HepG2 (cell line): ENCODE data around the gene DCLK1. TPM values are rescaled to one million over a fixed set of nuclear protein-coding genes. Genes with fewer than 3 reads are reported as not detected.

Experiments used
- ATAC-seq: fragments of 200-7000 bp; cut with Tn5 transposase; 3 replicates; pipeline ENCODE4 v1.9.1; 2020; ENCODE audit warnings: mild to moderate bottlenecking, moderate library complexity
- BruUV-seq: library from RNA; stranded (reverse); fragments of 400-500 nt; replicated peaks from 2 replicates; lab custom pipeline; 2021; lab: Mats Ljungman, UMichigan
- CTCF ChIA-PET: fragments of 300-600 bp; formaldehyde crosslinking; extraction: SDS; loops from one replicate; lab custom pipeline; 2021; ENCODE audit warnings: low total read pairs, inconsistent platforms, low intra/inter-chr PET ratio; lab: Yijun Ruan, JAX
- POLR2A ChIA-PET: fragments of 350-600 bp; sonication (Branson Sonifier 250); formaldehyde crosslinking; loops from one replicate; lab custom pipeline; 2020; ENCODE audit warnings: antibody characterized with exemption, inconsistent platforms; lab: Yijun Ruan, JAX
- DNase-seq: peaks from one replicate; pipeline ENCODE4 v3.0.0-alpha.2; 2015; ENCODE audit warnings: low spot score
- FAIRE-seq: peaks from 3 replicates; lab custom pipeline; 2011; peaks lifted over from hg19 to GRCh38; lab: Jason Lieb, UNC
- H2AFZ ChIP-seq: one replicate; pipeline ENCODE4 v1.6.1; 2011; ENCODE audit warnings: low read length, inconsistent platforms
- H3K27ac ChIP-seq: fragments of 300-600 bp; 3 replicates; pipeline ENCODE4 v1.8.0; 2011; ENCODE audit warnings: mixed run types, mild to moderate bottlenecking, mixed read lengths, low read length, inconsistent platforms; ENCODE audit not compliant: insufficient read depth; ENCODE audit errors: extremely low read length
- H3K27me3 ChIP-seq, 2 experiments: fragments of 200-600 bp in 1 of 2; 2 replicates in 1 of 2; 3 replicates in 1 of 2; pipeline versions ENCODE4 v1.6.0 to v1.8.0; 2011; ENCODE audit warnings: low read length in 2 of 2, mild to moderate bottlenecking in 2 of 2, moderate library complexity in 2 of 2, inconsistent platforms in 1 of 2; ENCODE audit not compliant: insufficient read depth in 2 of 2, control insufficient read depth in 1 of 2
- H3K36me3 ChIP-seq, 2 experiments: fragments of 200-600 bp in 1 of 2; replicated peaks in 1 of 2; 2 replicates in 1 of 2; 3 replicates in 1 of 2; pipeline versions ENCODE4 v1.5.1 to v1.8.0; 2011; ENCODE audit warnings: low read length in 2 of 2, inconsistent platforms in 1 of 2; ENCODE audit not compliant: insufficient read depth in 2 of 2, control insufficient read depth in 1 of 2
- H3K4me1 ChIP-seq: 2 replicates; pipeline ENCODE4 v1.5.1; 2012; ENCODE audit warnings: low read length, inconsistent platforms; ENCODE audit not compliant: insufficient read depth
- H3K4me2 ChIP-seq: 2 replicates; pipeline ENCODE4 v1.6.0; 2011; ENCODE audit warnings: low read depth, low read length, inconsistent platforms
- H3K4me3 ChIP-seq, 3 experiments: fragments of 200-600 bp in 1 of 3; sonication (generic), shearing (Covaris generic) in 1 of 3; replicated peaks in 1 of 3; 2 replicates each; pipeline ENCODE4 v1.5.1; 2011 to 2016; ENCODE audit warnings: low read length in 3 of 3, inconsistent platforms in 2 of 3, low read depth in 2 of 3, mild to moderate bottlenecking in 2 of 3, control low read depth in 1 of 3, mixed read lengths in 1 of 3; ENCODE audit not compliant: insufficient read depth in 1 of 3
- H3K79me2 ChIP-seq: one replicate; pipeline ENCODE4 v1.6.1; 2011; ENCODE audit warnings: low read length, inconsistent platforms; ENCODE audit not compliant: insufficient read depth
- H3K9ac ChIP-seq: 2 replicates; pipeline ENCODE4 v1.6.0; 2011; ENCODE audit warnings: mild to moderate bottlenecking, low read depth, low read length, inconsistent platforms; ENCODE audit not compliant: insufficient read depth
- H3K9me3 ChIP-seq: 2 replicates; pipeline ENCODE4 v1.5.1; 2012; ENCODE audit warnings: mild to moderate bottlenecking, low read length
- H4K20me1 ChIP-seq: 2 replicates; pipeline ENCODE4 v1.6.0; 2011; ENCODE audit warnings: inconsistent platforms, mild to moderate bottlenecking, low read length, moderate library complexity; ENCODE audit not compliant: insufficient read depth
- FOXJ3 ChIP-seq: sonication (generic); formaldehyde crosslinking; IDR thresholded peaks from 2 replicates; pipeline ENCODE4 v1.4.0; 2020; ENCODE audit warnings: missing genetic modification reagents, mild to moderate bottlenecking, borderline replicate concordance
- HOXA3 ChIP-seq: sonication (generic); formaldehyde crosslinking; IDR thresholded peaks from 2 replicates; pipeline ENCODE4 v1.5.0; 2020; ENCODE audit warnings: missing genetic modification reagents
- KLF13 ChIP-seq: sonication (generic); formaldehyde crosslinking; IDR thresholded peaks from 2 replicates; pipeline ENCODE4 v1.4.0; 2020; ENCODE audit warnings: mild to moderate bottlenecking, missing genetic modification reagents
- KLF9 ChIP-seq: IDR thresholded peaks from 2 replicates; pipeline ENCODE4 v1.6.1; 2016; ENCODE audit warnings: low read depth
- PHF5A ChIP-seq: IDR thresholded peaks from one replicate; pipeline ENCODE4 v1.6.1; 2018; ENCODE audit warnings: low read depth, missing genetic modification reagents; ENCODE audit not compliant: unreplicated experiment
- RBFOX2 ChIP-seq: fragments of 200-400 bp; formaldehyde crosslinking; IDR thresholded peaks from 2 replicates; pipeline ENCODE4 v1.6.1; 2017; ENCODE audit warnings: low read depth, mild to moderate bottlenecking, low read length
- ZNF124 ChIP-seq: sonication (generic); formaldehyde crosslinking; IDR thresholded peaks from 2 replicates; pipeline ENCODE4 v1.4.0; 2020; ENCODE audit warnings: missing genetic modification reagents
- WGBS: methylation state at CpG from one replicate; pipeline ENCODE4 v1.1.6; 2017; ENCODE audit warnings: low lambda C conversion rate; 5-methylcytosine and 5-hydroxymethylcytosine counted together
- in situ Hi-C: cut with HindIII; loops from 2 replicates; pipeline ENCODE4 v1.10.0; 2017; ENCODE audit warnings: low pct_unique_long_range_greater_than_20kb; ENCODE audit not compliant: extremely low pct_ligation_motif_present
- intact Hi-C: fragments of 100-400 bp; cut with micrococcal nuclease; formaldehyde crosslinking; loops from one replicate; pipeline ENCODE4 v1.10.0; 2022; ENCODE audit not compliant: unreplicated experiment
- polyA plus RNA-seq, 8 experiments: library from polyadenylated mRNA; depleted of rRNA in 3 of 8; stranded (reverse) in 7 of 8; unstranded in 1 of 8; fragments of >200 nt; fragmentation: Illumina TruSeq in 4 of 8; extraction: Trizol in 4 of 8; gene quantifications; 2 replicates each; pipeline versions ENCODE4 v1.2.1 to v1.2.3, GENCODE V29; 2011 to 2016; ENCODE audit warnings: low read depth in 4 of 8, missing spikeins in 1 of 8, mixed read lengths in 1 of 8; ENCODE audit not compliant: insufficient read depth in 1 of 8
- total RNA-seq, 5 experiments: library from RNA; depleted of rRNA; stranded (reverse); fragments of >200 nt; fragmentation: Illumina TruSeq; extraction: Trizol; gene quantifications; 2 replicates each; pipeline ENCODE4 v1.2.3, GENCODE V29; 2016; ENCODE audit warnings: low read depth in 1 of 5
- TF ChIP-seq, protein P1 (sequence below): sonication (generic); formaldehyde crosslinking; IDR thresholded peaks from 2 replicates; pipeline ENCODE4 v1.4.0; 2020; ENCODE audit warnings: mild to moderate bottlenecking, missing genetic modification reagents

DCLK1 gene
- total and polyA plus RNA-seq, 2 of the 13 experiments (the other 11 are each of a cell fraction or from before 2014, with no cell fraction given) = not detected

- Histone ChIP-seq H3K27me3 (peaks cover 0 to 8% of the 10 kb centered on the region in 2 experiments; a peak in 2 of 5 replicates), H2AFZ (no peak overlapping the region), H3K27ac (no peak overlapping the region), H3K79me2 (no peaks in the 10 kb centered on the region), H3K36me3 (no peaks in the 10 kb centered on the region), H3K4me3 (no peak overlapping the region), H3K9ac (no peak overlapping the region), H3K4me1 (no peaks in the 10 kb centered on the region), H3K4me2 (no peak overlapping the region), H3K9me3 (no peaks in the 10 kb centered on the region), H4K20me1 (no peaks in the 10 kb centered on the region)
- no TSS peak for BruUV-seq
- intact Hi-C loops = no loop called here
- in situ Hi-C loops = no loop called here
- TF ChIP-seq, protein P1, sequence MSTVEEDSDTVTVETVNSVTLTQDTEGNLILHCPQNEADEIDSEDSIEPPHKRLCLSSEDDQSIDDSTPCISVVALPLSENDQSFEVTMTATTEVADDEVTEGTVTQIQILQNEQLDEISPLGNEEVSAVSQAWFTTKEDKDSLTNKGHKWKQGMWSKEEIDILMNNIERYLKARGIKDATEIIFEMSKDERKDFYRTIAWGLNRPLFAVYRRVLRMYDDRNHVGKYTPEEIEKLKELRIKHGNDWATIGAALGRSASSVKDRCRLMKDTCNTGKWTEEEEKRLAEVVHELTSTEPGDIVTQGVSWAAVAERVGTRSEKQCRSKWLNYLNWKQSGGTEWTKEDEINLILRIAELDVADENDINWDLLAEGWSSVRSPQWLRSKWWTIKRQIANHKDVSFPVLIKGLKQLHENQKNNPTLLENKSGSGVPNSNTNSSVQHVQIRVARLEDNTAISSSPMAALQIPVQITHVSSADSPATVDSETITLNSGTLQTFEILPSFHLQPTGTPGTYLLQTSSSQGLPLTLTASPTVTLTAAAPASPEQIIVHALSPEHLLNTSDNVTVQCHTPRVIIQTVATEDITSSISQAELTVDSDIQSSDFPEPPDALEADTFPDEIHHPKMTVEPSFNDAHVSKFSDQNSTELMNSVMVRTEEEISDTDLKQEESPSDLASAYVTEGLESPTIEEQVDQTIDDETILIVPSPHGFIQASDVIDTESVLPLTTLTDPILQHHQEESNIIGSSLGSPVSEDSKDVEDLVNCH = no peak
- no peak for TF ChIP-seq FOXJ3 (CRISPR knock-in tag)
- no peak for TF ChIP-seq RBFOX2
- no peak for TF ChIP-seq PHF5A (CRISPR knock-in tag)
- TF ChIP-seq HOXA3 = no peak
- TF ChIP-seq KLF13 = no peak
- no peak for TF ChIP-seq ZNF124 (CRISPR knock-in tag)
- no peak for TF ChIP-seq KLF9 (CRISPR knock-in tag)
- no peak for FAIRE-seq
- DNase-seq = no peak
- WGBS = 21% methylated on average over 4 of the region's 5 CpGs
- ChIA-PET POLR2A (no interaction called here), CTCF (no interaction called here)
- no peak for ATAC-seq
These were observed 401.1 kb downstream of the DCLK1 start for GRCh38 chr13:35729926-35730627.
